ENCODE results near the gene ARHGEF5.

DNA sequence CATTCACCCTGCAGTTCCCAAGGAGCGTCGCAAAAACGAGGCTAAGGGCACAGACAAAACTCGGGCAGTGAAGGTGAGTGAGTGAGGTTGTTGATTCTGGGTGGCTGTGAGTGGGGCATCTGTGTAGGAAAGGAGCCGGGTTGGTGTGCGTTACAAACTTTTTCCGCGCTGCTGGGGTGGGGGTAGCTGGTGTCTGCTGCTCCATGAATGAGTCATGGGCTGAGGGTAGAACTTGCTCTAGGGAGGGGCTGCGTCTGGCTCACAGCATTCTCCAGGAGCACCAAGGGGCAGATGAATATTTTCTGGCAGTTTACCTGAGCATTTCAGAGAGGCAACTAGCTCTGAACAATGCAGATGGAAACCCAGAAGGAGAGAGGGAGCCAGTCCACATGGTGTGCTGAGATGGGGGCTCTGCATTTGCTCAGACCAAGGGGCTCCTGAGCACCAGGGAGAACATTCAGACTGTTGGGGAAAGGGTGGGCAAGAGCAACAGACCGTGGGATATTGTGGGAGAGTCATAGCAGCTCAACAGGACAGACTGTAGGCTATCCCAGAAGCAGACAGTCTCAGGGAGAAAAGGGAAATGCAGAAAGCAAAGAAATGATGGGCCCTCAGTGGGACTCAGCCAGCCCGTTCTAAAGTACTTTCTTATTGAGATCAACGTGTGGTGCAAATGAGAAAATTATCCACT is 29.5 kb downstream of the ARHGEF5 start:
- TF ChIP-seq POLR2A (IDR thresholded peaks at IDR 0.05; ENCODE audit: low read depth, low read length) (no peak), TAF1 (IDR thresholded peaks at IDR 0.05; ENCODE audit: borderline replicate concordance, low read depth, low read length) (no peak), POLR2AphosphoS5 (IDR thresholded peaks at IDR 0.05; ENCODE audit: low read depth, low read length) (no peak)

Measured in GM12892 (cell line).